ENCODE measurements around the gene NKAIN2.

NKAIN2 gene

GRCh38 chr6:124599656-124600055 is 796.0 kb downstream of the NKAIN2 start:
- DNase-seq (ENCODE audit: low spot score), result no peak

DNA sequence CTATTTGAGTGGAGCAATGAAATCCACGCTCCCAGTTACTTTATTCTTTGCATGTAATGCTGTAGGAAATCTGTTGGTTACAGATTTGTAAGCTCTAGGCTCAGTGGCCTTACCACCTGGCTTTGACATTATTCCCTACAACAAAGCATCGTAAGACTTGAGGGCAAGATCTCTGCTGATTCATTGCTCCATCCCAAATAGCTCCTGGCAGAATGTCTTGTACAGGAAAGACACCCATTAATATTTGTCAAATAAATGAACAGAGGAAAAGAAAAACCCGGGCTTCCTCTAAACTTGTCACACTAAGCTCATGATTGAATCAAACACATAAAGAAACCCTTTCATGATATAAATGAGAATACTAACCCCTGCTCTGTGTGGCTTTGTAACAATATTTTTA is 801.1 kb downstream of the NKAIN2 start:
- no peak for DNase-seq (ENCODE audit: low spot score)

- no peak for DNase-seq (ENCODE audit: low spot score)
These were observed 803.5 kb downstream of the NKAIN2 start for GRCh38 chr6:124607119-124607627.

GRCh38 chr6:124613031-124613430 is 809.4 kb downstream of the NKAIN2 start:
- no peak for DNase-seq (ENCODE audit: low spot score)

DNA sequence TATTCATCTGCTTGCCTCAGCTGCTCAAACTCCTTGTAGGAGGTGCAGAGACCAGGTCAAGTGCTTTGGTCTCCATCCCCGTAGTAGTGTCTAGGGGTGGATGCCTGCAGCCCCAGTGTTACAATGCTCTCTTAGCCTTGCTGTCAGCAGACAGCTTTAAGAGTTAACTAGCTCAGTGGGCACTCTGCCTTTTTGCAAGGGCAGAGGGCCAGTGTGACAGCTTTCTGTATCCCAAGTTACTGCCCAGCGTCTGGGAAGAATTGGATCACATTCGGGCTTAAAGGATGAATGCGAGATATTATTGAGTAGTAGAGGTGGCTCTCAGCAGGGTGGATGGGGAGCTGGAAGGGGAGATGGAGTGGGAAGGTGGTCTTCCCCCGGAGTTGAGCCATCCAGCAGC is 818.7 kb downstream of the NKAIN2 start:
- DNase-seq (ENCODE audit: low spot score), result no peak

DNA sequence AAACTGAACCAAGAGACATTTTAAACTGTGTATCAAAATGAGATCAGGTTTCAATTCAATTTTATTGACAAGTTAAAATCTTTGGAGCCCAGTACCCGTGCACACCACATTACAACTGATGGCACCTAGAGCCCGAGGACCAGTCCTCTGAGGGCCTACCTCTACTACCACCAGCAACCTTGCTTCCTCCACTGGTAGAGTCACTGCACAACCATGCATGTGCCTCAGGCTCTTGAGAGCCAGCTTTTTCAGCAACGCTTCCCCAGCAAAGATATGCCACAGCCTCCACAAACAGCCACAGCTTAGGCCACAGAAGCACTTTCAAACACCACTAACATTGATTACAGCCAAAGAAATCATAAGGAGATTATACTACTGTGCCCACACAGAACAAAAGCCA is 830.0 kb downstream of the NKAIN2 start:
- no peak for DNase-seq (ENCODE audit: low spot score)

- DNase-seq (ENCODE audit: low spot score), result no peak
These were observed 836.8 kb downstream of the NKAIN2 start for GRCh38 chr6:124640432-124640831.

GRCh38 chr6:124655866-124656265 is 852.2 kb downstream of the NKAIN2 start:
- no peak for DNase-seq (ENCODE audit: low spot score)

- DNase-seq (ENCODE audit: low spot score), result no peak
These were observed 854.4 kb downstream of the NKAIN2 start for GRCh38 chr6:124658053-124658452.

- DNase-seq (ENCODE audit: low spot score), result no peak
These were observed 855.8 kb downstream of the NKAIN2 start for GRCh38 chr6:124659427-124659826.

DNA sequence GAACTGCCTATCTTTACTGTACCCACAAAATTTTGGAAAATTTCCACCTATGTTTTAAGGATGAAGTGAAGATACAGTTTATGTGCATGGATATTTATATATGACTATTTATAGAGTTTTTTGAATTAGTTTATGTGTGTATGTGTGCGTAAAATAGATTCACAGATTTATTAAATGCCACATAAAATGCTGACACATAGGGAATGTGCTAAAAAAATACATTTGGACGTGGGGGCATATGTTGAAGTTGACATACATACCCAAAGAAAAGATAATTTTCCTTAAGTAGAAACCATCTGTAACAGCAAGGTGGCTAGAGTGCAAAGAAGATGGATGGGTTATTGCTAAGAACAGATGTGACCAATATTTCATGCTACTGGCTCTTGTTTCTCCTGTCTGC is 856.5 kb downstream of the NKAIN2 start:
- DNase-seq (ENCODE audit: low spot score), result no peak

DNA sequence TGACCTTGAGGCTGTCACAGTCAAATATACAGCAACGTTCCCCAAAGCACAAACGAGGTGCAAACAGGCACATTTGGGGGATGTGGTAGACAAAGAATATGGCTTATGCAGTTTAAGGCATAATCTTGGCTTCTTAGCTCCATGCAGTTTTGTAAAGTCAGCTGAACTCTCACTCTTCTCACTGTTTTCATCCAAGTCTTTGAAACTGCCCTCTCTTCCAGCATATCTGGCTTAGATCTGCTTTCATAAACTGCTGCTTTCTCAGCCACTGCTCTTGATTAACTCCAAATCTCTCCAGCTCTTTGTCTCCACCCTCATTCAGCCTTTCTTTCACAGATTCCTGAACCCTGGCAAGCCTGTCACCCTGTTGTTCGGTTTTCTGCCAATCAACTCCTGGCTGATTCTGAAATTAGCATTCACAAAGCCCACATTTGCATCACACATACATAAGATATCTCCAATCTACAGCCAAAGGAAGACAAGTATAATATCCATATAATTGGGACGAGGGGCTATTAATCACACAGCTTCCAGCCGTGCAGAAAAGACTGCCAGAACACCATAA is 857.5 kb downstream of the NKAIN2 start:
- no peak for DNase-seq (ENCODE audit: low spot score)

DNA sequence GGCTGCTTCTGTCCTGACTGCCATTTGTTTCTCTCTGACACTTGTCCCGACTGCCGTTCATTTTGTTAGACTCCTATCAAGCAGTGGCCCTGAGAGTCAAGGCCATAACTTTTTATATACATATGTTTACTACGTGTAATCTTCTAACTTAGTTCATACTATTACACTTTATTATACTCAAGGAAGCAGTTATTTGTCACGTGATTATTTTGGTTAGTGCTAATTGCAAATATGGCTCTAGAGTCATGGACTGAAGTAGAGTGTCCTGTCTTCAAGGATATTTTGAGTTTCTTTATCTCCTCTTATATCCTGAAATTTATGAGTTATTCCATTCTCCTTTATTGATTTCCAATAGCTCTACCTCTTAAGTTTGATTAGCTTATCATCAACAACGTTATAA is 864.4 kb downstream of the NKAIN2 start:
- no peak for DNase-seq (ENCODE audit: low spot score)

GRCh38 chr6:124669713-124670480 is 866.2 kb downstream of the NKAIN2 start:
- no peak for DNase-seq (ENCODE audit: low spot score)

DNA sequence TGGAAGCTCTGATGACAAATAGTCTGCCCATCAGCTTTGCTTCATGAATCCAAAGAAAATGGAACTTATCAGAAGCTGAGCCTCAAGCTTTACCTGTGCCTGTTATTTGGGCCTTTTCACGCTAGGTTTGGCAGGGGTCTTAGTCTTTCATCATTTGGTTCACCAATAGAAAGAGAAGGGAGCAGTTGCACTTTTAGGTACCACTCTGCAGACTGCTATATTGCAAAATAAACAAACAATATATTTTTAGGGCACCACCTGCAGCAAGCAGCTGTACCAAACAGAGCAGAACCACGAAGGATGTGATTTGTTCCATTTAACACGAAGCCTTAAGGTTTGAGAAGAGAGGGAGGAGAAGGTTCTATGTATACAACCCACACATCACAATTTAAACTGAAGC is 867.1 kb downstream of the NKAIN2 start:
- DNase-seq (ENCODE audit: low spot score), result no peak

DNA sequence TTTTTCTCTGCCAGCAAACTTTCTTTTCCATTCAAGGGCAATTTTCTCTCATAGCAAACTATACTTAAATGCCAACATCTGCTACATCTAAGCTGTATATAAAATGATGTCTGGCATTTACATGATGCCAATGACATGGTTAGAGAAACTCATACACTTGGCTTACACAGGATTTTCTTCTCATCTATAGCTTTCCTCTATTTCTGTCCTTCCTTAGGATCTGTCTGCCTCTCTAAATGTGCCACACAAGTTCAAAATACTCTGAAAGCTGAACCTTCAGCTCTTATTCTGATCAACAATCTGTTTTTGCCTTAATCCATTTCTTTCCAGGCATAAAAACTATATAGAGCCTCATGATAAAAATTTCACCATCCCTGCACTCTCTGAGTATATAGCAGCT is 867.7 kb downstream of the NKAIN2 start:
- DNase-seq (ENCODE audit: low spot score), result no peak

DNA sequence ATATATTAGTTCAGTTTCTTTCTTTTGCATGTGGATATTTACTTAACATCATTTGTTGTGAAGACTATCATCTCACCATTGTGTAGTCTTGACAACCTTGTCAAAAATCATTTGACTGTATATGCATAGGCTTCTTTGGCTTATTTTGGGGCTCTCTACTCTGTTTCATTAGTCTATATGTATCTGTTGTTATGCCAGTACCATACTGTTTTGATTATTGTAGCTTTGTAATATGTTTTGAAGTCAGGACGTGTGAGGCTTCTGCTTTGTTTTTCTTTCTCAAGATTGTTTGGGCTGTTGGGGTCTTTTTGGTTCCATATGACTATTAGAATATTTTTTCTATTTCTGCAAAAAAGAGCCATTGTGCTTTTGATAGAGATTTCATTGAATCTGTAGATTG is 870.4 kb downstream of the NKAIN2 start:
- DNase-seq (ENCODE audit: low spot score), result no peak

- no peak for DNase-seq (ENCODE audit: low spot score)
These were observed 872.4 kb downstream of the NKAIN2 start for GRCh38 chr6:124676033-124676432.

DNA sequence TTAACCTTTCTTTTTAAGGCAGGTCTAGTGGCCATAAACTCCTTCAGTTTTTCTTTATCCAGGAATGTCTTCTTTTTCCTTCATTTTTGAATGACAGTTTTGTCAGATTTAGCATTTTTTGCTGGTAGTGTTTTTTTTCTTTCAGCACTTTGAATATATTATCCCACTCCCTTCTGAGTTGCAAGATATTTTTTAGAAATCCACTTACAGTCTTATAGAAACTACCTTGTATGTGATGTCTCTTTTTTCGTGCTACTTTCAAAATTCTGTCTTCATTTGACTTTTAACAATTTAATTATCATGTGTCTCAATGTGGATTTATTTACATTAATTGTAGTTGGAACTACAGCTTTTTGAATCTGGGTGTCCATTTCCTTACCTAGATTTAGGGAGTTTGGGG is 874.2 kb downstream of the NKAIN2 start:
- no peak for DNase-seq (ENCODE audit: low spot score)

GRCh38 chr6:124679387-124679786 is 875.7 kb downstream of the NKAIN2 start:
- DNase-seq (ENCODE audit: low spot score), result no peak

- DNase-seq (ENCODE audit: low spot score), result no peak
These were observed 879.1 kb downstream of the NKAIN2 start for GRCh38 chr6:124682751-124683150.

DNA sequence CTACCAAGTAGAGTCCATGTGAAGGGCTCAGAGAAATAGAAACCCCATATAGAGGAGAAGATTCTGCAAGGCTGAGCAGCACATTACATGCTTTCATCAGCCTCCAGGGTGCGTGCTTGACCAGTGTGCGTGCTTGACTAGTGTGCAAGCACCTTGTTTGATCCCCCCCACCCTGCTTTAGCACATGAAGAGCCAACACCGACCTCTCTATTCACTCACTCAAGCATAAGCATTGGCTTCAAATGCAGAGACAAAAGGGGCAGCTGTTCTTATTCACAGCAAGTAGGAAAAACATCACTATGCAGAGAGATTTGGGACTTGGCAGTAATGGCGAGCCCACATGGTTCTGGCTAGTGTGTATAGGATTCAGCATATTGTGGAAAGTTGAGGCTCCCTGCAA is 879.8 kb downstream of the NKAIN2 start:
- no peak for DNase-seq (ENCODE audit: low spot score)

DNA sequence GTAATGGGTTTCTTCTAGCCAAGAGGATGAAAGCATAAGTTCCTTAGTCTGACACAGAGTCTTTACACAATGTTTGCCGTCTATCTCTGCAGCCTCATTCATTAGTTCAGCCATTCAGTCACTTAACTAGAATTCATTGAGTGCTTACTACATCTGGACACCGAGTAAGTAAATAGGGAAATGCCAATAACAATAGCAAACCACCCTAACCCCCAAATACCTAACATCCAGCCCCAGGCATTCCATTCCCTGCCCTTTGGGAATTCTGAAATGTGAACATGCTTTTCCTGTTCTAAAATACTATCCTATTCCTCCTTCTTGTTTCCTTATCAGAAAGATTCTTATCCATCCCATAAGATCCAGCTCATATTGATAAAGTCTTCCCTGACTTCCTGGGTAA is 881.0 kb downstream of the NKAIN2 start:
- no peak for DNase-seq (ENCODE audit: low spot score)

DNA sequence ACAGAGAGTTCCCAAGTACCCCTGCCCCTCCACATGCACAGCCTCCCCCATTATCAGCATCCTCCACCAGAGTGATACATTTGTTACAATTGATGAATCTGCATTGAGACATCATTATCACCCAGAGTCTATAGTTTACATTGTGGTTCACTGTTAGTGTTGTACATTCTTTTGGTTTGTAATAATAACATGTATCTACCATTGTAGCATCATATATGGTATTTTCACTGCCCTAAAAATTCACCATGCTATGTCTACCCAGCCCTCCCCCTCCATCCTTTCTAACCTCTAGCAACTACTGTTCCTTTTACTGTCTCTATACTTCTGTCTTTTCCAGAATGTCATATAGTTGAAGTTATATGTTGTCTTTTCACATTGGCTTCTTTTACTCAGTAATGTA is 884.7 kb downstream of the NKAIN2 start:
- no peak for DNase-seq (ENCODE audit: low spot score)

Measured in HuH-7 (cell line).